GM21528 (cell line): Measurements from ENCODE around the gene LPP.

ENCODE experiments used
- ATAC-seq: cut with Tn5 transposase; IDR thresholded peaks from one replicate; pipeline ENCODE4 v1.9.1; 2021; ENCODE audit warnings: mild to moderate bottlenecking, moderate library complexity; ENCODE audit not compliant: unreplicated experiment, low FRiP score

Gene LPP

GRCh38 chr3:188487652-188488051 lies 333.7 kb downstream of the LPP start:
- ATAC-seq, result no peak

- no peak for ATAC-seq
Measured at GRCh38 chr3:188488801-188489200, 334.8 kb downstream of the LPP start.

- no peak for ATAC-seq
Measured at GRCh38 chr3:188489639-188490405, 335.9 kb downstream of the LPP start.

- no peak for ATAC-seq
Measured at GRCh38 chr3:188490416-188490815, 336.5 kb downstream of the LPP start.

- ATAC-seq, result no peak
Measured at GRCh38 chr3:188491276-188491687, 337.3 kb downstream of the LPP start.

- ATAC-seq, result no peak
Measured at GRCh38 chr3:188496390-188496789, 342.4 kb downstream of the LPP start.

- ATAC-seq, result no peak
Measured at GRCh38 chr3:188497021-188497420, 343.1 kb downstream of the LPP start.

- ATAC-seq, result no peak
Measured at GRCh38 chr3:188503647-188504046, 349.7 kb downstream of the LPP start.

- ATAC-seq, result no peak
Measured at GRCh38 chr3:188505151-188505550, 351.2 kb downstream of the LPP start.

- ATAC-seq, result no peak
Measured at GRCh38 chr3:188505911-188506310, 352.0 kb downstream of the LPP start.

GRCh38 chr3:188506446-188506845 lies 352.5 kb downstream of the LPP start:
- no peak for ATAC-seq

GRCh38 chr3:188507244-188507720 lies 353.3 kb downstream of the LPP start:
- no peak for ATAC-seq

GRCh38 chr3:188508454-188508853 lies 354.5 kb downstream of the LPP start:
- no peak for ATAC-seq

- ATAC-seq, result no peak
Measured at GRCh38 chr3:188509316-188509715, 355.4 kb downstream of the LPP start.

GRCh38 chr3:188510366-188510765 lies 356.4 kb downstream of the LPP start:
- ATAC-seq, result no peak

- ATAC-seq, result no peak
Measured at GRCh38 chr3:188513662-188514328, 359.8 kb downstream of the LPP start.

- ATAC-seq, result no peak
Measured at GRCh38 chr3:188516515-188516914, 362.6 kb downstream of the LPP start.

GRCh38 chr3:188518416-188518815 lies 364.5 kb downstream of the LPP start:
- no peak for ATAC-seq

- ATAC-seq, result no peak
Measured at GRCh38 chr3:188518835-188519452, 365.0 kb downstream of the LPP start.

GRCh38 chr3:188520466-188520865 lies 366.5 kb downstream of the LPP start:
- ATAC-seq, result no peak

GRCh38 chr3:188522115-188522514 lies 368.2 kb downstream of the LPP start:
- no peak for ATAC-seq
